ENCODE results near the gene EMB. TPM values are rescaled to one million over a fixed set of nuclear protein-coding genes. Genes with fewer than 3 reads are reported as not detected.
"Not testable (repeated sequence)": the region's sequence is repeated elsewhere in the genome, so short reads cannot be mapped to it uniquely, and the experiment has no call there.

Gene EMB
- total RNA-seq, 1 donor from 2014 or later: 30.3 TPM

DNA sequence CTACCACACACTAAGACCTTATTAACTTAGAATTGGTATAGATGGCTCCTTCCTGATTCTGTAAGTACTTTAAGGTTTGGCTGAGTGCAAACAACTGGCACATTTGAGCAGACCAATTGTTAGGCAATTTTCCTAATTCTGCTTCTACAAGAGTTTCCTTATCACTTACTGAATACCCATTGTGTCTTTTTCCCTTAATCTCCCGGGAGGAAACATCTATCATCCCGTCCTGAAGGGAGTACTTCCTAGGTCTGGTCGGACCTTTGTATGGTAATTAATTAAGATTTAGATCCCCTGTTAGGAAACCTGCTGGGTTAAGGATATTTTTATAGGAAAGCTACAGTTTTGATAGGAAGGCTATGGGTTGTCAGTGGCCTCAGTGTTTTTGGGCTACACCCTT is 8.2 kb upstream of the EMB start:
- H3K9me3 ChIP-seq; H3K27ac ChIP-seq; intact Hi-C loops (cut with DNase I); ATAC-seq; H3K4me1 ChIP-seq; H3K4me3 ChIP-seq; H3K36me3 ChIP-seq; H3K27me3 ChIP-seq (ENCODE audit: low read depth); DNase-seq: not testable (repeated sequence)

DNA sequence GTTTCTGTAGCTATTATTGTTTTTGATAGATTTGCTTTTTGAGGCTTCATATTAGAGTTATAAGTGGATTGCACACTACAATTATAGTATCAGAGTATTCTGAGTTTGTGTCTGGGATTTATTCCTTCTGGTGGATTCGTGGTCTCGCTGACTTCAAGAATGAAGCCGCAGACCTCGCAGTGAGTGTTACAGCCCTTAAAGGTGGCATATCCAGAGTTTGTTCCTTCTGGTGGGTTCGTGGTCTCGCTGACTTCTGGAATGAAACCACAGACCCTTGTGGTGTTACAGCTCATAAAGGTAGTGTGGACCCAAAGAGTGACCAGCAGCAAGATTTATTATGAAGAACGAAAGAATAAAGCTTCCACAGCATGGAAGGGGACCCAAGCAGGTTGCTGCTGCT is 6.9 kb upstream of the EMB start:
- H3K27me3 ChIP-seq (ENCODE audit: low read depth): no peaks in the 10 kb centered on the region
- no peaks in the 10 kb centered on the region for H3K36me3 ChIP-seq
- H3K27ac ChIP-seq: no peak overlapping the region
- intact Hi-C loops (cut with DNase I): no loop called here
- DNase-seq: no peak
- H3K9me3 ChIP-seq: no peaks in the 10 kb centered on the region
- ATAC-seq: no peak
- H3K4me3 ChIP-seq: no peak overlapping the region
- H3K4me1 ChIP-seq: no peaks in the 10 kb centered on the region
- TF ChIP-seq, protein P1, sequence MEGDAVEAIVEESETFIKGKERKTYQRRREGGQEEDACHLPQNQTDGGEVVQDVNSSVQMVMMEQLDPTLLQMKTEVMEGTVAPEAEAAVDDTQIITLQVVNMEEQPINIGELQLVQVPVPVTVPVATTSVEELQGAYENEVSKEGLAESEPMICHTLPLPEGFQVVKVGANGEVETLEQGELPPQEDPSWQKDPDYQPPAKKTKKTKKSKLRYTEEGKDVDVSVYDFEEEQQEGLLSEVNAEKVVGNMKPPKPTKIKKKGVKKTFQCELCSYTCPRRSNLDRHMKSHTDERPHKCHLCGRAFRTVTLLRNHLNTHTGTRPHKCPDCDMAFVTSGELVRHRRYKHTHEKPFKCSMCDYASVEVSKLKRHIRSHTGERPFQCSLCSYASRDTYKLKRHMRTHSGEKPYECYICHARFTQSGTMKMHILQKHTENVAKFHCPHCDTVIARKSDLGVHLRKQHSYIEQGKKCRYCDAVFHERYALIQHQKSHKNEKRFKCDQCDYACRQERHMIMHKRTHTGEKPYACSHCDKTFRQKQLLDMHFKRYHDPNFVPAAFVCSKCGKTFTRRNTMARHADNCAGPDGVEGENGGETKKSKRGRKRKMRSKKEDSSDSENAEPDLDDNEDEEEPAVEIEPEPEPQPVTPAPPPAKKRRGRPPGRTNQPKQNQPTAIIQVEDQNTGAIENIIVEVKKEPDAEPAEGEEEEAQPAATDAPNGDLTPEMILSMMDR (IDR thresholded peaks at IDR 0.05): no peak

DNA sequence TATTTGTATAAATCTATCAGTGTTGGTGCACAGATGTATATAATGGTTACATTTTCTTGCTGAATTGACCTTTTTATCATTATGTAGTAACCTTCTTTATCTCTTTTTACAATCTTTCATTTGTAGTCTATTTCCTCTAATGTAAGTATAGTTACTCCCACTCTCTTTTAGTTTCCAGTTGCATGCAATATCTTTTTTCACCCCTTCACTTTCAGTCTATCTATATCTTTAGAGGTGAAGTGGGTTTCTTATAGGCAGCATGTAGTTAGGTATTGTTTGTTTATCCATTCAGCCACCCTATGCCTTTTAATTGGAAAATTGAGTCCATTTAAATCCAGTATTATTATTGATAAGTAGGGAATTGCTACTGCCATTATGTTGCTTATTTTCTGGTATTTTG is 6.1 kb upstream of the EMB start:
- Histone ChIP-seq H3K27me3 (ENCODE audit: low read depth) (no peaks in the 10 kb centered on the region), H3K27ac (no peak overlapping the region), H3K9me3 (no peaks in the 10 kb centered on the region), H3K36me3 (no peaks in the 10 kb centered on the region), H3K4me3 (no peak overlapping the region), H3K4me1 (no peaks in the 10 kb centered on the region)
- ATAC-seq: no peak
- TF ChIP-seq, protein P1 (IDR thresholded peaks at IDR 0.05): no peak
- intact Hi-C loops (cut with DNase I): no loop called here
- DNase-seq: no peak

DNA sequence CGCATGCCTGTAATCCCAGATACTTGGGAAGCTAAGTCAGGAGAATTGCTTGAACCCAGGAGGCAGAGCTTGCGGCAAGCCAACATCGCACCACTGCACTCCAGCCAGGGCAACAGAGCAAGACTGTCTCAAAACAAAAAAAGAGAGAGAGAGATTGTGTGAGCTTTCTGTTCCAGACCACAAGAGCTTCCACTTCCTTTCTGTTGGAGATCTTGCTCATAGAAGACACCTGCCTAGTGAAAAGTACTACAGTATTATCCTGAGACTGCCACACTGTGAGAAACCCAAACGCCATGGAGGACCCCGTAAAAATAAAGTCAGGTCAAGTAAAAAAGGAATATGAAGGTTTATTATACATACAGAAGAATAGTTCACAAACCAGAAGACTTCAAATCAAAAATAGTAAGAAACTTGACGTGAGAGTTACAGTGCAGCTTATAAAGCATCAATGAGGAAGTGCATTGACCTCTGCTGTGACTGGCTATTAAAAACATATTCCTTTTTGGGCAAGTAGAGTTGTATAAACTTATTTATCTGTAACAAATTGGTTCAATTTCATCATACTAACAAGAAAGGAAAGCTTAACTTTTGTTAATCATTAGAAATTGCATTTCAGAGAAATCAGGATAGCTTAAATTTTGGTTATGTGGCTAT is 4.3 kb upstream of the EMB start:
- Histone ChIP-seq H3K27me3 (ENCODE audit: low read depth) (peaks cover 6% of the 10 kb centered on the region), H3K27ac (no peak overlapping the region), H3K9me3 (no peaks in the 10 kb centered on the region), H3K4me3 (no peak overlapping the region), H3K36me3 (no peaks in the 10 kb centered on the region), H3K4me1 (peaks cover 3% of the 10 kb centered on the region)
- DNase-seq (no peak), ATAC-seq (no peak)
- intact Hi-C loops (cut with DNase I): no loop called here
- TF ChIP-seq, protein P1 (IDR thresholded peaks at IDR 0.05): no peak

DNA sequence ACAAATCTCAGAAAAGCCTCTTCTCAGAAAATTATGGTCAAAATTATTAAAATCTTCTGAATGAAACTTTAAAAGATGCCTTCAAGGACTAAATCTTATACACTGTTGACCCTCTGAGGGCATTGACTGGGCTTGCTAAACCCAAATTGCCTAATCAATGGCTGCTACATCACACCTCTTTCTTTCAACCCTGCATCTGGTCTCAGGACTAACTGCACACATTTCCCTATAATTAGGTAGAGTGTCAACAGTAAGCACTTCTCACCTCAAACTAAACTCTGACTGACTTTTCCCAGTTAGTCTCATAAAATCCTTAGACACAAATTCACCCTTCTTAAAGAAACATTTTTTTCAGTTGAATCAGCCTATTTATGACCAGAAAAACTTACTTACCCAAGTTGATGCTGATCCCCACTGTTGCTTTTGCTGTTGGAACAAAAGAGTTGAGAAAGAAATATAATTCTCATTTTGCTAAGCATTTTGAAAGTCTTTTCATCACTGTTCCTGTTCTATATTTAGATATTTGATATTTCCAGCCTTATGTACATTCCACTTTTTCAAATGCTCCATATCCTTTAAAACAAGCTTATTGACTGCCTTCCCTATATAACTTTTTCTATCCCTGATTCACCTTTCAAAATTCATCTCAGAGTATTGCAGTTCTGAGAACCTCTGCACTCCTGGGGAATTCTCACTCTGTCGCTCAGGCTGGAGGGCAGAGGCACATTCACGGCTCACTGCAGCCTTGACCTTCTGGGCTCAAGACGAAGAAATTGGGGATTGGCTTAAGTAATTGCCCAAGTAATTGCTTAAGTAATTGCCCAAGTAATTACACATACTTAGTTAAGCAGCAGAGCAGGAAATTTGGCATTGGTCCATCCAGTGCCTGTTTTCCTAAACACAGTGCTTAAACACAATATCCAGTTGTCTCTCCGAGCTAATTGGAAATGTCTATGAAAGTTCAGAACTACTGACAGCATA is 1.8 kb upstream of the EMB start:
- DNase-seq; H3K4me3 ChIP-seq; ATAC-seq; H3K4me1 ChIP-seq; H3K27ac ChIP-seq; H3K9me3 ChIP-seq; H3K36me3 ChIP-seq; intact Hi-C loops (cut with DNase I); H3K27me3 ChIP-seq (ENCODE audit: low read depth): not testable (repeated sequence)

DNA sequence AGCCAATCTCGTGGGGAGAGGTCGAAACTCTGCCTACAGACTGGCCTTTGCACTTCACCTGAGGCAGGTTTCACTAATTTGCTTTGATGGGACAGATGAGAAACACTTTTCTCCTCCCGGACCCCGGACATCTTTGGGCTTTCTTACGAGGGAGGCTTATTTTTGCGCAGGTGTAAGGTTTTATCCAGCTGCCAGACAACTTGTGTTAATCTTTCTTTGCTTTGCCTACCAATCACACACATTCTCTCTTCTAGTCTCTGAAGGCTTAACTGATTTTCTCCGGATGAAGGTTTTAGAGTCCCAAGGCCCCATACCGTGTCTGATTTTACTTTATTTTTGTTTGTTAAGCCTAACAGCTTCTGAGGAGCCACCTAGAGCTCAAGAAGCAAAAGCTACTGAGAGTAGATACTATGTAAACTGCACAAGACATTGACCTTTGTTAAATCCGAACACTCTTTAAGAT is 436 bp upstream of the EMB start:
- peaks cover 6% of the 10 kb centered on the region for H3K27me3 ChIP-seq (ENCODE audit: low read depth)
- ATAC-seq (peak in 1 of 2 donors; percentile 4), DNase-seq (no peak)
- no peaks in the 10 kb centered on the region for H3K9me3 ChIP-seq
- intact Hi-C loops (cut with DNase I): no loop called here
- H3K4me3 ChIP-seq: peak overlapping the region; percentile 62
- TF ChIP-seq, protein P1 (IDR thresholded peaks at IDR 0.05): no peak
- no peaks in the 10 kb centered on the region for H3K36me3 ChIP-seq
- peaks cover 8% of the 10 kb centered on the region for H3K4me1 ChIP-seq
- H3K27ac ChIP-seq: peak overlapping the region; percentile 74
